PC-3 (cell line): Measurements from ENCODE around the gene WDR87. TPM values are rescaled to one million over a fixed set of nuclear protein-coding genes. Genes with fewer than 3 reads are reported as not detected.

Experiments used
- ATAC-seq: fragments of 200-7000 bp; cut with Tn5 transposase; 2 replicates; pipeline ENCODE4 v1.9.1; 2020; ENCODE audit warnings: mild to moderate bottlenecking, moderate library complexity
- BruUV-seq: library from RNA; stranded (reverse); fragments of 400-500 nt; replicated peaks from 2 replicates; lab custom pipeline; 2021; lab: Mats Ljungman, UMichigan
- CTCF ChIA-PET: fragments of 300-600 bp; sonication (Branson Sonifier 250); formaldehyde crosslinking; loops from one replicate; lab custom pipeline; 2022; ENCODE audit warnings: antibody characterized with exemption; lab: Charles Lee
- POLR2A ChIA-PET: fragments of 300-600 bp; sonication (Branson Sonifier 250); formaldehyde crosslinking; loops from one replicate; lab custom pipeline; 2022; ENCODE audit warnings: antibody characterized with exemption; ENCODE audit not compliant: unreplicated experiment; lab: Charles Lee
- DNase-seq: peaks from one replicate; pipeline ENCODE4 v3.0.0-alpha.2; 2015
- H2AFZ ChIP-seq: fragments of 300-600 bp; sonication (generic); 2 replicates; pipeline ENCODE4 v1.6.0; 2016; ENCODE audit warnings: antibody characterized with exemption, low read length
- H3F3A ChIP-seq: fragments of 300-600 bp; sonication (generic); one replicate; pipeline ENCODE4 v1.6.0; 2017; ENCODE audit warnings: antibody characterized with exemption, low read length, control low read depth, mild to moderate bottlenecking; ENCODE audit not compliant: unreplicated experiment
- H3K27ac ChIP-seq: fragments of 300-600 bp; sonication (generic); 2 replicates; pipeline ENCODE4 v1.5.1; 2016; ENCODE audit warnings: mild to moderate bottlenecking, low read length
- H3K27me3 ChIP-seq: fragments of 300-600 bp; sonication (generic); 2 replicates; pipeline ENCODE4 v1.6.1; 2016; ENCODE audit warnings: low read length, mixed read lengths
- H3K36me3 ChIP-seq: fragments of 300-600 bp; sonication (generic); 2 replicates; pipeline ENCODE4 v1.6.1; 2016; ENCODE audit warnings: low read depth, mixed run types, low read length, mixed read lengths
- H3K4me1 ChIP-seq: fragments of 300-600 bp; sonication (generic); 2 replicates; pipeline ENCODE4 v1.5.1; 2016; ENCODE audit warnings: low read length; ENCODE audit not compliant: insufficient read depth
- H3K4me2 ChIP-seq: fragments of 300-600 bp; sonication (generic); 2 replicates; pipeline ENCODE4 v1.6.0; 2016; ENCODE audit warnings: low read length
- H3K4me3 ChIP-seq: fragments of 300-600 bp; sonication (generic); 2 replicates; pipeline ENCODE4 v1.5.1; 2016; ENCODE audit warnings: mild to moderate bottlenecking, low read length, mixed read lengths
- H3K79me2 ChIP-seq: fragments of 300-600 bp; sonication (generic); 2 replicates; pipeline ENCODE4 v1.6.1; 2017; ENCODE audit warnings: low read length, mixed read lengths
- H3K9ac ChIP-seq: fragments of 300-600 bp; sonication (generic); 2 replicates; pipeline ENCODE4 v1.6.0; 2016; ENCODE audit warnings: mild to moderate bottlenecking, low read length
- H3K9me2 ChIP-seq: fragments of 300-600 bp; sonication (generic); replicated peaks from 2 replicates; pipeline ENCODE4 v1.6.1; 2016; ENCODE audit warnings: mixed run types, low read length, mixed read lengths
- H3K9me3 ChIP-seq: fragments of 300-600 bp; sonication (generic); 2 replicates; pipeline ENCODE4 v1.6.1; 2016; ENCODE audit warnings: low read length, mixed read lengths
- H4K20me1 ChIP-seq: fragments of 300-600 bp; sonication (generic); 2 replicates; pipeline ENCODE4 v1.6.1; 2016; ENCODE audit warnings: low read length, mixed read lengths
- EZH2 ChIP-seq: fragments of 300-600 bp; sonication (generic); IDR thresholded peaks from one replicate; pipeline ENCODE4 v1.6.1; 2017; ENCODE audit warnings: antibody characterized with exemption, mild to moderate bottlenecking, low read length; ENCODE audit not compliant: unreplicated experiment
- EZH2phosphoT487 ChIP-seq: fragments of 300-600 bp; sonication (generic); IDR thresholded peaks from 2 replicates; pipeline ENCODE4 v1.6.1; 2018; ENCODE audit warnings: mild to moderate bottlenecking, antibody characterized with exemption, low read length, borderline replicate concordance
- intact Hi-C: fragments of 100-400 bp; cut with micrococcal nuclease; formaldehyde crosslinking; loops from 2 replicates; pipeline ENCODE4 v1.9.0; 2023
- total RNA-seq: library from RNA; depleted of rRNA; stranded (reverse); fragments of >200 nt; gene quantifications from 2 replicates; pipeline ENCODE4 v1.2.3, GENCODE V29; 2014
- TF ChIP-seq, protein P1 (sequence below): fragments of 300-600 bp; sonication (generic); conservative IDR thresholded peaks from 2 replicates; pipeline ENCODE4 v1.5.1; 2017; ENCODE audit warnings: antibody characterized with exemption, low read depth, mild to moderate bottlenecking, low read length

WDR87 gene
- total RNA-seq, 1 experiment from 2014 or later: not detected

DNA sequence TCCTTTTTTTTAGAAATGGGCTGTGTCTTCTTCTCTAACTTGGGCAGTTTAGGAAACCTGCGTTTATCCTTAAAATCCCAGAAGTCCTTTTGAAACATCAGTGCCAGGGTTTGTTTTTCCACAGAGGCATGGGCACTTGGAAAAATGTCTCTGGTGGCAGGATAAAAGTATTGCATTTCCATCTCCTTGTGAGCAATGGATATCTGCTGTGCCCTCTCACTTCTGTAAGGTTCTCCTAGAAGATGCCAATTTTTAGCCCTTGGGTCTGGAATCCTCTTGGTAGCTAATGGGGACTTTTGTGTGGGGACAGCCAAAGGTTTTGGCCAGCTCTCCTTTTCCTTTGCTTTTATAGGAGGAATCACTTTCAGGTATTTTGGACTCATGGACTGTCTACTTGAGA, 21.0 kb downstream of the WDR87 start:
- no peaks in the 10 kb centered on the region for H4K20me1 ChIP-seq
- H3K27me3 ChIP-seq: peaks cover 11% of the 10 kb centered on the region; the same call in 1 of the 2 replicates
- no peaks in the 10 kb centered on the region for H3K36me3 ChIP-seq
- POLR2A ChIA-PET: no interaction called here
- no peak overlapping the region for H3K9ac ChIP-seq
- H3K79me2 ChIP-seq: no peaks in the 10 kb centered on the region
- H3K9me2 ChIP-seq: no peaks in the 10 kb centered on the region
- CTCF ChIA-PET: no interaction called here
- no TSS peak for BruUV-seq
- no peak overlapping the region for H3K4me2 ChIP-seq
- ATAC-seq (no peak), DNase-seq (no peak)
- no peak overlapping the region for H2AFZ ChIP-seq
- H3K27ac ChIP-seq: no peak overlapping the region
- intact Hi-C loops: no loop called here
- H3K4me1 ChIP-seq: no peaks in the 10 kb centered on the region
- no peak overlapping the region for H3K4me3 ChIP-seq
- H3K9me3 ChIP-seq: no peaks in the 10 kb centered on the region
- no peaks in the 10 kb centered on the region for H3F3A ChIP-seq
- TF ChIP-seq EZH2phosphoT487 (no peak), EZH2 (no peak)
- TF ChIP-seq, protein P1, sequence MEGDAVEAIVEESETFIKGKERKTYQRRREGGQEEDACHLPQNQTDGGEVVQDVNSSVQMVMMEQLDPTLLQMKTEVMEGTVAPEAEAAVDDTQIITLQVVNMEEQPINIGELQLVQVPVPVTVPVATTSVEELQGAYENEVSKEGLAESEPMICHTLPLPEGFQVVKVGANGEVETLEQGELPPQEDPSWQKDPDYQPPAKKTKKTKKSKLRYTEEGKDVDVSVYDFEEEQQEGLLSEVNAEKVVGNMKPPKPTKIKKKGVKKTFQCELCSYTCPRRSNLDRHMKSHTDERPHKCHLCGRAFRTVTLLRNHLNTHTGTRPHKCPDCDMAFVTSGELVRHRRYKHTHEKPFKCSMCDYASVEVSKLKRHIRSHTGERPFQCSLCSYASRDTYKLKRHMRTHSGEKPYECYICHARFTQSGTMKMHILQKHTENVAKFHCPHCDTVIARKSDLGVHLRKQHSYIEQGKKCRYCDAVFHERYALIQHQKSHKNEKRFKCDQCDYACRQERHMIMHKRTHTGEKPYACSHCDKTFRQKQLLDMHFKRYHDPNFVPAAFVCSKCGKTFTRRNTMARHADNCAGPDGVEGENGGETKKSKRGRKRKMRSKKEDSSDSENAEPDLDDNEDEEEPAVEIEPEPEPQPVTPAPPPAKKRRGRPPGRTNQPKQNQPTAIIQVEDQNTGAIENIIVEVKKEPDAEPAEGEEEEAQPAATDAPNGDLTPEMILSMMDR: no peak

DNA sequence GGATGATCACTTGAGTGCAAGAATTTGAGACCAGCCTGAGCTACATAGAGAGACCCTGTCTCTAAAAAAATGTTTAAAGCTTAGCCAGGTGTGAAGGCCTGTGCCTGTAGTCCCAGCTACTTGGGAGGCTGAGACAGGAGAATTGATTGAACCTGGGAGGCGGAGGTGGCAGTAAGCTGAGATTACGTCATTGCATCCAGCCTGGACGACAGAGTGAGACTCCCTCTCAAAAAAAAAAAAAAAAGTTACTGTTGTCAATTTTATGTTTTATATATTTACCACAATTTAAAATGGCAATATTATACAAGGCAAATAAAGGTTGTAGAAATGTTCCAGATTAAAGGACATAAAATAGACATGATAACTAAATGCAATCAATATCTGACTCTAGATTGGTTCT, 29.2 kb downstream of the WDR87 start:
- H3F3A ChIP-seq: no peaks in the 10 kb centered on the region
- no TSS peak for BruUV-seq
- H3K4me2 ChIP-seq: no peak overlapping the region
- no peak overlapping the region for H3K9ac ChIP-seq
- no peak for TF ChIP-seq EZH2phosphoT487
- TF ChIP-seq EZH2: no peak
- TF ChIP-seq, protein P1: no peak
- H4K20me1 ChIP-seq: no peaks in the 10 kb centered on the region
- ATAC-seq: no peak
- no peaks in the 10 kb centered on the region for H3K9me2 ChIP-seq
- no peaks in the 10 kb centered on the region for H3K4me1 ChIP-seq
- no peak overlapping the region for H2AFZ ChIP-seq
- no peaks in the 10 kb centered on the region for H3K9me3 ChIP-seq
- no peak overlapping the region for H3K4me3 ChIP-seq
- POLR2A ChIA-PET: no interaction called here
- DNase-seq: no peak
- no peaks in the 10 kb centered on the region for H3K36me3 ChIP-seq
- H3K27ac ChIP-seq: no peak overlapping the region
- no peaks in the 10 kb centered on the region for H3K27me3 ChIP-seq
- no peaks in the 10 kb centered on the region for H3K79me2 ChIP-seq
- intact Hi-C loops: no loop called here
- CTCF ChIA-PET: no interaction called here

DNA sequence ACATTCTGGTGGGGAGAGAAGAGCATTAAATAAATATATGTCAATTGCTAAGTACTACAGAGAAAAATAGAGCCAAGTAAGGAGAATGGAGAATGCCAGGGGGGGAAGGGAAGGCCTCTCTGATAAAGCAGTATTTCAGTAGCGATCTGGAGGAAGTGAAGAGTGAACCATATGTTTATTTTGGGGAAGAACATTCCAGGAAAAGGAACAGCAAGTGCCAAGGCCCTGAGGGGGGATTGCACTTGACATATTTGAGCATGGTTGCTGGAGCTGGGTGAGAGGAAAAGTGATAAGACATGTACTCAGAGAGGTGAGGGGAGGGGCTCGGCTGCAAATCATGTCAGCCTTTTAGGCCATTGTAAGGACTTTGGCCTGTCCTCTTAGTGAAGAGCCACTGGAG, 30.4 kb downstream of the WDR87 start:
- Histone ChIP-seq H3K79me2 (no peaks in the 10 kb centered on the region), H3K9me3 (no peaks in the 10 kb centered on the region), H3K4me1 (no peaks in the 10 kb centered on the region), H3K9me2 (no peaks in the 10 kb centered on the region), H3F3A (no peaks in the 10 kb centered on the region), H3K27ac (no peak overlapping the region), H3K27me3 (no peaks in the 10 kb centered on the region), H2AFZ (no peak overlapping the region), H4K20me1 (no peaks in the 10 kb centered on the region), H3K9ac (no peak overlapping the region), H3K36me3 (no peaks in the 10 kb centered on the region), H3K4me2 (no peak overlapping the region), H3K4me3 (no peak overlapping the region)
- no peak for TF ChIP-seq EZH2phosphoT487
- no peak for TF ChIP-seq EZH2
- TF ChIP-seq, protein P1: no peak
- BruUV-seq: no TSS peak
- POLR2A ChIA-PET: no interaction called here
- CTCF ChIA-PET: no interaction called here
- DNase-seq (no peak), ATAC-seq (no peak)
- intact Hi-C loops: no loop called here
